ENCODE measurements around the gene CBX3.

DNA sequence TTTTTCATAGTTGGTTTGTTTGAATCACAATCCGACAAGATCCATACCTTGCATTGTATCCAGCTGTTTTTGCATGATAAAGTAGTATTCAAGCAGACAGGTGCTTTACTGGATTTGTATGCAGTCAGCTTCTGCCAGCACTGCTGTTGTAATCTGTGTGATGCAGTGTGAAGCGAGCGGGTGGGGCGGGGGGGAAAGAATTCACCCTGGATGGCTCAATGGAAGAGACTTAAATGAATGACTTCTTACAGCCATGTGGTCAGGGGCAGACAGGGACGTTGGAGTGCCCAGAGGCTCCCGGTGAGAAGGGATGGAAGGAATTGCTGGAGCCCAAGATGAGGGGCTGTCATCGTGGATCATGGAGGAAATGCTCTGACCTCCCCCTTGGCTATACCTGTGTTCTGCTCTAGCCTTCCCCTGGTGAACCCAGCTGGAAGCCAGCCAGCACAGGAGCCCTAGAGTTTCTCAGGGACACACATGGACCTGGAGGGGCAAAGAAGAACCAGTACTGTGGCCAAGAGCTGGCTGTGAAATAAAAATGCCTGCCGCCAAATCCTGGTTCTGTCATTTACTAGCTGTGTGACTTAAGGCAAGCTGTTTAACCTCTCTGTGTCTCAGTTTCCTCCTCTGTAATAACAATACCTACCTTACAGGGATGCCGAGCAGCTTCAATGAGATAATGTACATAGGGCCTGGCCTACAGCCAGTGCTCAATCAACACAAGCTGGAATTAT lies 35.4 kb upstream of the CBX3 start:
- no peak for TF ChIP-seq TOX (CRISPR knock-in tag; IDR thresholded peaks at IDR 0.05; ENCODE audit: borderline replicate concordance)
- TF ChIP-seq ZC3H10 (CRISPR knock-in tag; IDR thresholded peaks at IDR 0.05) = no peak
- TF ChIP-seq ZNF70 (CRISPR knock-in tag; IDR thresholded peaks at IDR 0.05) = no peak
- TF ChIP-seq, protein P1, sequence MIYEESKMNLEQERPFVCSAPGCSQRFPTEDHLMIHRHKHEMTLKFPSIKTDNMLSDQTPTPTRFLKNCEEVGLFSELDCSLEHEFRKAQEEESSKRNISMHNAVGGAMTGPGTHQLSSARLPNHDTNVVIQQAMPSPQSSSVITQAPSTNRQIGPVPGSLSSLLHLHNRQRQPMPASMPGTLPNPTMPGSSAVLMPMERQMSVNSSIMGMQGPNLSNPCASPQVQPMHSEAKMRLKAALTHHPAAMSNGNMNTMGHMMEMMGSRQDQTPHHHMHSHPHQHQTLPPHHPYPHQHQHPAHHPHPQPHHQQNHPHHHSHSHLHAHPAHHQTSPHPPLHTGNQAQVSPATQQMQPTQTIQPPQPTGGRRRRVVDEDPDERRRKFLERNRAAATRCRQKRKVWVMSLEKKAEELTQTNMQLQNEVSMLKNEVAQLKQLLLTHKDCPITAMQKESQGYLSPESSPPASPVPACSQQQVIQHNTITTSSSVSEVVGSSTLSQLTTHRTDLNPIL (CRISPR knock-in tag; IDR thresholded peaks at IDR 0.05; ENCODE audit: low read depth) = no peak
- TF ChIP-seq RARB (CRISPR knock-in tag; IDR thresholded peaks at IDR 0.05) = no peak
- TF ChIP-seq PPARA (CRISPR knock-in tag; IDR thresholded peaks at IDR 0.05; ENCODE audit: borderline replicate concordance) = no peak

Data from SK-N-SH treated with all-trans-retinoic acid at 6 μM for 48 hours (cell line).